Measurements from ENCODE around the gene TRERF1.

DNA sequence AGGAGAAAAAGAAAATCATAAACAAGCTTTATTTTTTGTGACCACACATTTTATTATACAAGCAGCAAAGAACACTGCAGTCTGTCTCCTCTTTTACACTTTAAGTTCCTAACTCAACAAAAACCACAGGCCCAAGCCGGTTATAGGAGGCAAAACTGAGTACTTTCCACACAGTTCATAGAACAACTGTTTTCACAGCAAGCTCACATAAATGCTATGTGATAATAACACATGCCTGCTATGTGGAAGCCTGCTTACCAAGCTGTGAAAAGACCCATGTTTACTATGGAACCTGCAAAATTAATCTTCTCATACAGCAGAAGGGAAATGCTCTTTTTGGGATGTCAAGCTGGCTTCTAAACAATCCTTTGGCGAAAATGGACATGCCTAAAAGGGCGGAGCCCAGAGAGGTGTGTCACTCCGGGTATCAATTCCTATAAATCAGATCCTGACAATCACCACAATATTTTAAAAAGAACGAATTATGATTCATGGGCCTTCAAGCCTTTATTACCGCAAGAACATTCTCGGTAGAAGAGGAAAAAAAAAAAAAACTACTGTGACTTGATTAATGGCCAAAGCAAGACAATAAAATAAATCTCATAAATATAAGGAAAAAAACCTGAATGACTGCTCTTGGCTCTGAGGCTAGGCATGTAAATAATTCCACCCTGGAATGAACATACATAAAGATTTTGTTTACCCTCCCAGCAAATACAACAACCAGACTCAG is 2.6 kb downstream of the TRERF1 start:
- TF ChIP-seq ZC3H10 (CRISPR knock-in tag; IDR thresholded peaks at IDR 0.05) = no peak
- TF ChIP-seq ESRRG (CRISPR knock-in tag; IDR thresholded peaks at IDR 0.05) = no peak
